ENCODE results near the gene GREB1L. TPM values are rescaled to one million over a fixed set of nuclear protein-coding genes. Genes with fewer than 3 reads are reported as not detected.

The GREB1L gene
- total and polyA plus RNA-seq, 2 donors (not counting 3 experiments of a cell fraction or from before 2014, with no cell fraction given) = 0.22 to 0.41 TPM

DNA sequence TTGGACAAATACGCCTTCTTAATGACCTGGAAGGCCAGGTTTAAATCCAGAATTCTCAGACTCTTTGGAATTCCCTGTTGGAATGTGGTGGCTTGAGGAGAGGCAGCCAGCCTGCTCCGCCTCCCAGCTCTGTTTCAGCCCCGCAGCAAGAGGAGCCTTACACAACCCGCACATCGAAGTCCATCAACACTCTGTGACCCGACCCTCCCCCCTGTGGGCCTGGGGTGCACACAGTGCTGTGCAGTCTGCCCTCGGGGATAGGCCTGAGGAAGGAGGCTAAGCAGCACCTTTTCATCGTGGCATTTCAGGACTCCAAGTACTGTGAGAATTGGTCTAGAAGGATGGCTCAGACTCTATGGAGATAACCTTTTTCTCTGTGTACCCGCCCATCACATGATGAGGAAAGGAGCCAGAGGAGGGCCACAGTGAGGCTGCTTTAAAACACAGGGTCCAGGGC is 73.7 kb downstream of the GREB1L start:
- Histone ChIP-seq H3K9me3 (replicated peaks; ENCODE audit: control insufficient read depth, insufficient read depth, low read length) (no peaks in the 10 kb centered on the region), H3K4me3 (replicated peaks in 1 of 3; ENCODE audit: insufficient read depth in 1 of 3, low read depth in 1 of 3, low read length in 3 of 3) (no peak overlapping the region), H3K27ac (ENCODE audit: insufficient read depth, low read depth, low read length) (no peak overlapping the region), H3K4me1 (ENCODE audit: control insufficient read depth, extremely low read depth, insufficient read depth, low read length) (no peaks in the 10 kb centered on the region), H3K9ac (replicated peaks; ENCODE audit: extremely low read depth, insufficient read depth, low read length) (no peak overlapping the region), H3K36me3 (ENCODE audit: control insufficient read depth in 2 of 2, extremely low read depth in 1 of 2, insufficient read depth in 2 of 2, low read length in 2 of 2) (no peaks in the 10 kb centered on the region), H3K27me3 (ENCODE audit: control insufficient read depth in 2 of 2, insufficient read depth in 2 of 2, low read length in 2 of 2) (no peaks in the 10 kb centered on the region), H3K4me2 (ENCODE audit: insufficient read depth, low read length) (no peak overlapping the region), H4K20me1 (replicated peaks; ENCODE audit: control insufficient read depth, extremely low read depth, insufficient read depth, low read length) (no peaks in the 10 kb centered on the region), H3K9me1 (replicated peaks; ENCODE audit: control insufficient read depth, extremely low read depth, insufficient read depth, low read length) (no peaks in the 10 kb centered on the region), H3K79me2 (ENCODE audit: control insufficient read depth, insufficient read depth, low read length) (no peaks in the 10 kb centered on the region), H2AFZ (ENCODE audit: low read depth, low read length) (peak overlapping the region; percentile 57)
- DNase-seq (ENCODE audit: low read depth, low spot score) (no peak), FAIRE-seq (no peak)
- no TSS peak for BruUV-seq (replicated peaks)
- TF ChIP-seq MYC (IDR thresholded peaks at IDR 0.05; ENCODE audit: low read depth, low read length) (no peak), GATA2 (IDR thresholded peaks at IDR 0.05; ENCODE audit: insufficient read depth, insufficient read length, low read depth, low read length) (no peak), FOS (IDR thresholded peaks at IDR 0.05; ENCODE audit: borderline replicate concordance, insufficient read depth, low read length) (no peak), JUN (IDR thresholded peaks at IDR 0.05; ENCODE audit: borderline replicate concordance, insufficient read depth, insufficient read length, low read depth) (no peak)
- TF ChIP-seq, protein P1, sequence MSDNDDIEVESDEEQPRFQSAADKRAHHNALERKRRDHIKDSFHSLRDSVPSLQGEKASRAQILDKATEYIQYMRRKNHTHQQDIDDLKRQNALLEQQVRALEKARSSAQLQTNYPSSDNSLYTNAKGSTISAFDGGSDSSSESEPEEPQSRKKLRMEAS (IDR thresholded peaks at IDR 0.05; ENCODE audit: insufficient read depth, insufficient read length) = no peak
- TF ChIP-seq, protein P2, sequence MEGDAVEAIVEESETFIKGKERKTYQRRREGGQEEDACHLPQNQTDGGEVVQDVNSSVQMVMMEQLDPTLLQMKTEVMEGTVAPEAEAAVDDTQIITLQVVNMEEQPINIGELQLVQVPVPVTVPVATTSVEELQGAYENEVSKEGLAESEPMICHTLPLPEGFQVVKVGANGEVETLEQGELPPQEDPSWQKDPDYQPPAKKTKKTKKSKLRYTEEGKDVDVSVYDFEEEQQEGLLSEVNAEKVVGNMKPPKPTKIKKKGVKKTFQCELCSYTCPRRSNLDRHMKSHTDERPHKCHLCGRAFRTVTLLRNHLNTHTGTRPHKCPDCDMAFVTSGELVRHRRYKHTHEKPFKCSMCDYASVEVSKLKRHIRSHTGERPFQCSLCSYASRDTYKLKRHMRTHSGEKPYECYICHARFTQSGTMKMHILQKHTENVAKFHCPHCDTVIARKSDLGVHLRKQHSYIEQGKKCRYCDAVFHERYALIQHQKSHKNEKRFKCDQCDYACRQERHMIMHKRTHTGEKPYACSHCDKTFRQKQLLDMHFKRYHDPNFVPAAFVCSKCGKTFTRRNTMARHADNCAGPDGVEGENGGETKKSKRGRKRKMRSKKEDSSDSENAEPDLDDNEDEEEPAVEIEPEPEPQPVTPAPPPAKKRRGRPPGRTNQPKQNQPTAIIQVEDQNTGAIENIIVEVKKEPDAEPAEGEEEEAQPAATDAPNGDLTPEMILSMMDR (IDR thresholded peaks at IDR 0.05; ENCODE audit: extremely low read depth in 1 of 2, insufficient read depth in 1 of 2, low read depth in 1 of 2, low read length in 2 of 2) = no peak
- POLR2A ChIA-PET = no interaction called here
- intact Hi-C loops (cut with micrococcal nuclease) = no loop called here
- dilution Hi-C loops (cut with MboI; ENCODE audit: extremely low pct_ligation_motif_present, low sequenced_read_pairs) = no loop called here
- CTCF ChIA-PET = interaction anchor here (1.0 to 1.2 kb wide), 2 partner anchors 20 to 121 kb away, joined by 3 to 4 read pairs; no protein-coding TSS in a partner anchor
